H1 (cell line): Measurements from ENCODE around the gene ACCSL.

Experiments
- ATF2 ChIP-seq: IDR thresholded peaks from 2 replicates; pipeline ENCODE4 v1.6.1; 2012; ENCODE audit warnings: low read length, inconsistent platforms
- CHD2 ChIP-seq: IDR thresholded peaks from 2 replicates; pipeline ENCODE4 v1.6.1; 2012; ENCODE audit warnings: low read length, improper control_type of control experiment
- CREB1 ChIP-seq: IDR thresholded peaks from 2 replicates; pipeline ENCODE4 v1.6.1; 2012; ENCODE audit warnings: inconsistent platforms
- CTCF ChIP-seq, 3 experiments: IDR thresholded peaks; 1 replicate in 2 of 3; 2 replicates in 1 of 3; pipeline versions ENCODE4 v1.5.1 to v1.6.1; 2011; ENCODE audit warnings: low read length in 3 of 3, mild to moderate bottlenecking in 3 of 3, inconsistent platforms in 2 of 3, low read depth in 1 of 3, moderate library complexity in 1 of 3; ENCODE audit not compliant: insufficient read depth in 1 of 3; ENCODE audit errors: control extremely low read depth in 1 of 3
- HDAC6 ChIP-seq: IDR thresholded peaks from one replicate; pipeline ENCODE4 v1.7.1; 2012; ENCODE audit warnings: low read depth, mild to moderate bottlenecking, inconsistent platforms, low read length, moderate library complexity
- POLR2A ChIP-seq, 2 experiments: IDR thresholded peaks; 1 replicate in 1 of 2; 2 replicates in 1 of 2; pipeline ENCODE4 v1.6.1; 2011; ENCODE audit warnings: low read depth in 2 of 2, low read length in 2 of 2, mild to moderate bottlenecking in 2 of 2; ENCODE audit errors: control extremely low read depth in 1 of 2
- RAD21 ChIP-seq, 2 experiments: IDR thresholded peaks in 1 of 2; conservative IDR thresholded peaks in 1 of 2; 2 replicates each; pipeline ENCODE4 v1.6.1; 2011; ENCODE audit warnings: low read depth in 2 of 2, low read length in 2 of 2, improper control_type of control experiment in 1 of 2, inconsistent platforms in 1 of 2, mild to moderate bottlenecking in 1 of 2, moderate library complexity in 1 of 2
- RFX5 ChIP-seq: IDR thresholded peaks from 2 replicates; pipeline ENCODE4 v1.6.1; 2011; ENCODE audit warnings: low read depth, low read length, improper control_type of control experiment, borderline replicate concordance
- SIX5 ChIP-seq: IDR thresholded peaks from 2 replicates; pipeline ENCODE4 v1.6.1; 2011; ENCODE audit warnings: mild to moderate bottlenecking, low read depth, low read length
- TAF1 ChIP-seq: IDR thresholded peaks from 2 replicates; pipeline ENCODE4 v1.6.1; 2011; ENCODE audit warnings: mild to moderate bottlenecking, low read depth, low read length
- TCF12 ChIP-seq: IDR thresholded peaks from 2 replicates; pipeline ENCODE4 v1.6.1; 2011; ENCODE audit warnings: low read depth, mild to moderate bottlenecking, low read length
- YY1 ChIP-seq: IDR thresholded peaks from 2 replicates; pipeline ENCODE4 v1.6.1; 2011; ENCODE audit warnings: low read depth, mild to moderate bottlenecking, low read length

DNA sequence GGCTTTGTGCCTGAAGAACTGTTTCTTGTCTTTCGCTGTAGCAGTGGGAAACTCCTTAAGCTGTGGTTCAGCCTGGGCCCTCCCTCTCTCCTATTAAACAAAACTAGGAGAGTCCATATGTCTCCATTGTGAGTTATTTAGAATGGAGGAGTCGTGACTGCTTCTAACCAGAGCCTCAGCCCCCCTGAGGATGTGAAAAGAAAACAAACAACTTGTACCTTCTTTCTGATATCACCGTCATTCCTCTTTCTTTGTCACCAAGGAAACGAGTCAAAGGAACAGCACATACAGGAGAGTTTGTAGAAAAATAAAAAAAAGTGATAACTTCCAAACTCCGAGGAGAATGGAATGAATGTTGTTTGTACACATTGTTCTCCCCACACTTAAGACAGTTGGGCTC lies 36.1 kb downstream of the ACCSL start:
- no peak for TF ChIP-seq TAF1
- no peak for TF ChIP-seq CREB1
- no peak for TF ChIP-seq HDAC6
- no peak for TF ChIP-seq ATF2
- TF ChIP-seq CHD2, result no peak
- no peak for TF ChIP-seq POLR2A (IDR thresholded peaks at IDR 0.05; ENCODE audit: control extremely low read depth in 1 of 2, low read depth in 2 of 2, low read length in 2 of 2)
- TF ChIP-seq CTCF (IDR thresholded peaks at IDR 0.05; ENCODE audit: control extremely low read depth in 1 of 3, insufficient read depth in 1 of 3, low read depth in 1 of 3, low read length in 3 of 3), result no peak
- TF ChIP-seq YY1, result no peak
- TF ChIP-seq RFX5, result no peak
- TF ChIP-seq RAD21 (IDR thresholded peaks at IDR 0.05 in 1 of 2, conservative IDR thresholded peaks at IDR 0.05 in 1 of 2; ENCODE audit: low read depth in 2 of 2, low read length in 2 of 2), result no peak
- no peak for TF ChIP-seq SIX5
- TF ChIP-seq TCF12, result no peak
